22Rv1 (cell line): ENCODE measurements around the gene RGS18.

Experiments used
- ZFX ChIP-seq: fragments of 450-650 bp; IDR thresholded peaks from 2 replicates; pipeline ENCODE4 v1.6.1; 2017; ENCODE audit warnings: antibody characterized with exemption, borderline replicate concordance
- TF ChIP-seq, protein P1 (sequence below): fragments of 450-650 bp; IDR thresholded peaks from 2 replicates; pipeline ENCODE4 v1.5.1; 2017; ENCODE audit warnings: mild to moderate bottlenecking

DNA sequence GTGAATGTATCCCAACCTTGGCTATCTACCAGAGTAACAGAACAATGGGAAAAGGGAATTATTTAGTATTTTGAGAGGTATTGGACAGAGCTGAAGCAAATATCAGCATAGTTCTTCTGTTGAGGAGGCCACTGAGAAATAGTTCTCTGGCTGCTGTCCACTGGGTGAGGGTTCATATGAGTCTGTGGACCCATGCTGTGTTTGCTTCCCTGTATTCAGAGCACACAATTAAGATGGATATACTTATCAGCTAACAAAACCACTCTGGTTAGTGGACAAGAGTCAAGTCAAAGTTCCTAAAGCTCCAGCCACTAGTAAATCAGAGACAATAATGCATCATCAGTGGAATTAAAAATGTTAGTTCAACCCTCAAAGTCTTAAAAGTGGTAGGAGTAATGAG lies 66.1 kb downstream of the RGS18 start:
- TF ChIP-seq, protein P1, sequence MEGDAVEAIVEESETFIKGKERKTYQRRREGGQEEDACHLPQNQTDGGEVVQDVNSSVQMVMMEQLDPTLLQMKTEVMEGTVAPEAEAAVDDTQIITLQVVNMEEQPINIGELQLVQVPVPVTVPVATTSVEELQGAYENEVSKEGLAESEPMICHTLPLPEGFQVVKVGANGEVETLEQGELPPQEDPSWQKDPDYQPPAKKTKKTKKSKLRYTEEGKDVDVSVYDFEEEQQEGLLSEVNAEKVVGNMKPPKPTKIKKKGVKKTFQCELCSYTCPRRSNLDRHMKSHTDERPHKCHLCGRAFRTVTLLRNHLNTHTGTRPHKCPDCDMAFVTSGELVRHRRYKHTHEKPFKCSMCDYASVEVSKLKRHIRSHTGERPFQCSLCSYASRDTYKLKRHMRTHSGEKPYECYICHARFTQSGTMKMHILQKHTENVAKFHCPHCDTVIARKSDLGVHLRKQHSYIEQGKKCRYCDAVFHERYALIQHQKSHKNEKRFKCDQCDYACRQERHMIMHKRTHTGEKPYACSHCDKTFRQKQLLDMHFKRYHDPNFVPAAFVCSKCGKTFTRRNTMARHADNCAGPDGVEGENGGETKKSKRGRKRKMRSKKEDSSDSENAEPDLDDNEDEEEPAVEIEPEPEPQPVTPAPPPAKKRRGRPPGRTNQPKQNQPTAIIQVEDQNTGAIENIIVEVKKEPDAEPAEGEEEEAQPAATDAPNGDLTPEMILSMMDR = no peak
- no peak for TF ChIP-seq ZFX
